Measurements from ENCODE around the gene IGFBP4.

DNA sequence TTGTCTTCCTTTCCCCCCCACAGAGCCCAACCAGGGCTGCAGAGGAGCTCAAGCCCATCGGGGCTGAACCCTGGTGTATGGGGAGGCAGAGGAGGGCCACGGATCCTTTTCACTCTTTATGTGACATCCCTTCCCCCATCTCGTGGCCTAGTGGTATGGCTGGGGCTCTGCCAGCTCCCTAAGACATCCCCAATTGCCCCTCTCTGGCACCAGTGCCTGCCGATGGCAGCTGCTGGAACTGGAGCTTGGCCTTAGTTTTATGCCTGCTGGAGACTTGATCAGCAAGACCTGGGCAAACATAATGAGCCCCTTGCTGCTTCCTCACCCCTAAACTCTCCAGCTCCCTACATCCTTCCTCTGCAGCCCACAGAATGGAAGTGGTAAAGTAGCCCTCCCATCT, 17.5 kb upstream of the IGFBP4 start:
- TF ChIP-seq POLR2A (IDR thresholded peaks at IDR 0.05; ENCODE audit: low read depth, low read length) (no peak), POLR2AphosphoS5 (IDR thresholded peaks at IDR 0.05; ENCODE audit: low read depth, low read length) (no peak)

Measured in GM12891 (cell line).